Stimulated activated naive CD8-positive, alpha-beta T cell treated with anti-CD3 and anti-CD28 coated beads, Interleukin-15, Interleukin-2, amounts not matched to agents 100 U/mL and 50 U/mL, for 24 hours (primary cell): ENCODE measurements around the gene CDK6.

Experiments
- ATAC-seq: fragments of 150-1000 bp; cut with Tn5 transposase; one replicate; pipeline ENCODE4 v1.10.0; 2021
- DNase-seq: peaks from one replicate; pipeline ENCODE4 v3.0.0; 2021

The CDK6 gene

DNA sequence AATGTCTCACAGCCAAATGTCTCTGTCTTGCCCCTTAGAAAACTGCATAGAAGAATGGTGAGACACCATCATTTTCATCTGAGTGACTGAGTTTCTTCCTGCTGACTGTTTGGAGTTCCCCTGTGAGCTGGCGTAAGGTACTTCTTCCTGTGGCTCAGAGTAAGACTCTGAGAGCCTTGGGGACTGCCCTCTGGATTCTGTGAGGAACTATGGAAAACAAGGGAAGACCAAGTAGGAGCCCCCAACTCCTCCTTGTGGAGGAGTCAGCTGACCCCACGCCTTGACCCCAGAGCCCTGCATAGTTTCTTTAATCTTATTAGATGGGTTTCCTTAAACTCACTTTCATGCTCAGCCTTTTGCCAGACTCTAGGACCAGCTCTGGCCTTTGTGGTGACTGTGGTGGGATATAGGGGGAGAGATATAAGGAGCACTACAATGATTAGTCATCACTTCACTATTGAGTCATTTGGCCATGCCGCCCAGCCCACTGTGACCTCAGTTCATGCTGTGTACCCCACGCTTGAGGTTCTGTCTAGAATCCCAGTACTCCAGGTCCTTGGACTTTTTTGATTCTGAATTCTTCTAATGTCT is 194.4 kb downstream of the CDK6 start:
- peak; percentile 78 for ATAC-seq
- DNase-seq, result peak; percentile 76

DNA sequence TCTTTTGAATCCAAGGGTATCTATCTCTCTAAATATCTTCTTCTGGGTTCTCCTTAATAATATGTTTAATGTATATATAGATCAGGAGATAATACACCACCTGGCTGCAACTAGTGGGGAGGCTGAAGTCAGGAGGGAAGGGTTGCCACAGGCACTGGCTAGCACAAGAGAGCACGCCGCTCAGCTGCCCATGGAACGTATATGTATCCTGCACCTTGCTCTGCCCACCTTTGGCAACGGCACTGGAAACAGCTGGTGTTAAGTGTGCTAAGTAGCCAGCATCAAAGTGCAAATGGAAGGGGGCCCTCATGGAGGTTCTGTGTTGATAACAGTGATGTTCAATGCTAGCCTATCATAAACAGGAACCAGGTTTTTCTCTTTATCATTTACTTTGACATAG is 196.4 kb downstream of the CDK6 start:
- ATAC-seq, result no peak
- DNase-seq, result no peak

DNA sequence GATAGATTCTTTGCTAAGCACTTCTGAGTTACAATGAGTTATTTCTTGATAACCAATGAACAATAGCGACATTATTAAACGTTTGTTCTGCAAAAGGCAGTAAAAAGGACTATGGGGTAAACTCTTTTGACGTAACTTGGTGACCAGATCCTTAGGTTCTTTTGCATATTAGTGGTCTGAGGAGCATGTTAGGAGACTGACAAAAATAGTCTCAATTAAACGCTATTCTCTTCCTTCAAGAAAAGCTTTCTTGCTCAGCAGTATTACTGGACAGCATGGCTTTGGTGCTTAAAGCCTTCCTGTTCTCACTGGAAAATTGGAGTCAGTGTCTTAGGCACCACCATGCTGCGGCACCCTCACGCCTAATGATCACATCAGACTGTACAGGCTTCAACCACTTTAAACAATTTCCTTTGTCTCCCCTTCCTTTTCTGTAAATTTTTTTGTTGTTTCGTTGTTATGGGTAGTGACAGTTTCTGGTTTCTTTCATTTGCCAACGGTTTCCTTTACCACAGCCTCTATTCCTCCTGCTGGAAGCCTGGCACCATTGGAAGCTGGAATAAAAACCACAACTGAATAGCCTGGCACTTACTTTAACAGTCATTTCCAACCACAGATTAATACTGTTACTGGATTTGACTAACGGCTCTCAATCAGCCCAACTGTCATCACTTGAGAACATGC is 197.0 kb downstream of the CDK6 start:
- ATAC-seq (peak; percentile 30), DNase-seq (no peak)

DNA sequence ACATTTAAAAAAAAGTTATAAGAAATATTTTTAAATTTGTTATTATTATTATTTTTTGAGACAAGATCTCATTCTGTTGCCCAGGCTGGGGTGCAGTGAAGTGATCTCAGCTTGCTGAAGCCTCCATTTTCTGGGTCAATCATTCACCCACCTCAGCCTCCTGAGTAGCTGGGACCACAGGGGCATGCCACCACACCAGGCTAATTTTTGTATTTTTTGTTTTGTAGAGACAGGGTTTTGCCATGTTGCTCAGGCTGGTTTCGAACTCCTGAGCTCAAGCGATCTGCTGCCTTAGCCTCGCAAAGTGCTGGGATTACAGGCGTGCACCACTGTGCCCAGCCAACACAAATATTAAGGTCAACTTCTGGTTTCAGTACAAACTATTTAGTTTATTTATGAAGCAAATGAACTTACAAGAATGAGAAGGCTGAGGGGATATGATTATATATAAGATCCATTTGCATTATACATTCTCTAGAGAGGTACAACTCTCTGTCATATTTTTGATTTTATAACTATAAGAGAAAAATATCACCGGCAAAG is 200.3 kb downstream of the CDK6 start:
- ATAC-seq (no peak), DNase-seq (no peak)

DNA sequence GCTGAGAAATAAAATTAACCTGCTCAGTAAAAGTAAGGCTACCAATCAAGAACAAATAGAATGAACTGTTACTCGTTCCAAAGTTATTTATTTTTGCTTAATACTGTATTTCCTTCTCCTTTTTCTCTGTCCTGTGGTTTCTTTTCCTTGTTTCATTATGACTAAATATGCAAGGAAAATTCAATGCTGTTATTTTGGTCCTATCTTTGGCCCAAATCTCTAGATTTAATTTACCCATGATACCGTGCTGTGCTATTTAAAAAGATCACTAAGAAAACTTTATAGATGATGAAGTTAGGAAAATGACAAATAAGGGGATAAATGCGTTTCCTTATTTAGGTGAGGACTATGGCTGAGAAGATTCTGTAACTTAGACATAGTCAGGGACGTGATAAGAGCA is 200.8 kb downstream of the CDK6 start:
- DNase-seq (no peak), ATAC-seq (no peak)

DNA sequence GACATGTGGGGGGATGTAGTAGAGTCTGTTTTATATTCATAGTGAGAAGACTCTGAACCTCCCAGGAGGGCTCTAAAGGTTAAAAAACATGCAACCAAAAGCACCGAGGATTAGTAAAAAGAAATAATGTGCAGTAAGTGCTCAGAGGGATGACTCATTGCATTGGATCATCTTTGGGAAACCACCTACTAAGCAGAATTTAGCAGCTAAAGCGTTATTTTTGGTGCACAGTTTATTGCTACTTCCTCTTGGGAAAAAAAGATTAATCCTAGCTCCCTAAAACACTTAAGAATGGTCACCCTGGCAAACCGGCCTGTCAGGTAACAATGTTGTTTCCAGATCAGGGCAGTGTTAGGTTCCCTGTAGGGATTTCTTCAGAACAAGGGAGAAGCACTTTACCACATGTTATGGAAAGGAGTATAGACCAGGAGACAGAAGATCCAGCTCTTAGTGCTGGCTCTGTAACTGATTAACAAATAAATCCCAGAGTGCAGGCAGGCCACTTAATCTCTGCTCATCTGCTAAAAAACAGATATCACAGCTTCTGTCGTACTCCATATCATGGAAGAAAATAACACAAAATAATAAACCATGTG is 201.4 kb downstream of the CDK6 start:
- ATAC-seq (peak; percentile 28), DNase-seq (no peak)

DNA sequence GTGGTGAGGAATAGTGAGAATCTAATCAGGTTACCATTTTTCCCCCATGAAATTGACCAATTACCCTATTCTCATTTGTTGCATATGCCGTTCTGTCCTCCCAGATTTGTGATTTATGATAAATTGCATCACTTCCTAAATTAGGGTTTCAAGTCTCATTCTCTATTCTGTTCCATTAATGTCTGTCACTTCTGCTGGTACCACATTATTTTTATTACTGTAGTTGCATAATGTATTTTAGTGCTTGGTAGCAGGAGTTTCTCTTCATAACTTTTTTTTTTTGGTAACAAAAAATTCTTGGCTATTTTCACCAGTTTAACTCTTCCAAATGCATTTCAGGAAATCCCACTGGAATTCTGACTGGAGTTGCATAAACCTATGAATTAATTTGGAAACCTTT is 202.2 kb downstream of the CDK6 start:
- no peak for ATAC-seq
- no peak for DNase-seq

DNA sequence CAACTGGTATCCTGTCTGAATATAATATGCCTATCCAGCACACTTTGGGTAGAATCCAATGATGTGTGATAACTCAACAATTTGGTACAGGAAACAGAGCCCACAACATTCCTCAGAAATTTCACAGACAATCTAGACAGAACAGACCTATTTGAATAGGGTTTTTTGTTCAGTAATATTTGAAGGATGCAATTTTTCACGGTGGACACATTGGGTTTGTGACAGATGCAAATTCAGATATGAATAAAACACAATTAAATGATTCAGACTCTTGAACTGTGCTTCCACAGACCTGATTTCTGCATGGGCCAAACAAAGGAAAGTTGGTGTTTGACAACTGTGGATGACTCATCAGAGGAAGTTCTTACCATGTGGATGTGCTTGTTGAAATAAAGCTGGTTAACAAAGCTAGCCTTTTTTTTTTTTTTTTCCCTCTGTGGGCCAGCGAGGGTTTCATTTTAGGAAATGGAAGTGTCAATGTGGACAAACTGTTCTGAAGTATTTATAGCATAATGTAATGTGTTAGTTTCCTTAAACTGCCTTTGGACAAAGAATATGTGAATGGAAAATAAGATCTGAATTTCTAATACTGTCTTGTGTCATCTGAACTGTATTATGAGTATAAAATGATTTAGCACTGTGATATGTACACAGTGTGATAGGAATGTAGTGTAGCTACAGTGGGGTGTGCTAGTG is 203.0 kb downstream of the CDK6 start:
- ATAC-seq, result peak; percentile 42
- no peak for DNase-seq

DNA sequence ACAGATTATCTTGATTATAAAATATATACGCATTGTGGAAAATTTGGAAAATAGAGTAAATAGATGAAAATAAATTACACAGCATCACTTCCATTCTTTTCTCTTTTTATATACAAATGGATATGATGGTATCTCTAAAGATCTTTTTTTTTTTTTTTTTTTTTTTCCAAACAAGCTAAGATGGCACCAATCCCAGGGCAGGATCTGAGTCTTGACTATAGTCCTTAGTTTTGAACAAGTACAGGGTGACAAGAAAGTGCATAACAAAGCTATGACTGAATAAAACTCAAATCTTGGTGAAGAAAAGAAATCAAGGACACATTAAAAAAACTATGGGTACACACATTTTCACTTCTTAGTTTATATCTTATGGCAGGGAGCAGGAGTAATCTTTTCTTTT is 203.6 kb downstream of the CDK6 start:
- no peak for DNase-seq
- ATAC-seq, result no peak

DNA sequence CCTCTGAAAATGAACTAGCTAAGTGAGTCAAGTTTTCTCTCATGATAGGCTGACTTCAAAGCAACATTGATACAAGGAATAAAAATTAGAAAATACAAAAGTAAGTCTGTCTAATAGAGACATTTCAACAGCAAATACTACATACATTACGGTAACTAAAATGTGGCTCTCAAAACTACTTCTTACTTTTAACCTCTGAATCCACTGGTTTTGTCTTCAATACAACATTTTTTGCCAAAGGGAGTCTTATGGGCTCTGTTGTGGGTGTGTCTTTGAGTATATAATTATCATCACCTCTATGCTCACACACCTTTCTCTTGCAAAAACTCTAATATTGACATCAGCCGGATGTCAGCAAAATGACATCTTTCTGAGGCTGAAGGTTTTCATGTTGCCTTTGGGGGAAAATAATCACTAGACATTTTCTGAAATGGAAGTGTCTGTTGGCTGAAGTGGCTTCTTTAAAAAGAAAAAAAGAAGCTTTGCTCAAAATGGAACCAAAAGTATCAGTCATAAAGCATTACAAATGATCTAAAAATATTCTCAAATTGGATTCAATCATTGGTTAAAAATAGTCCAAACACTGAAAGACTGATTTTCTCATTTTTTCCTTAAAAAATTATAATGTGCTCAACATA is 204.4 kb downstream of the CDK6 start:
- DNase-seq (no peak), ATAC-seq (no peak)

DNA sequence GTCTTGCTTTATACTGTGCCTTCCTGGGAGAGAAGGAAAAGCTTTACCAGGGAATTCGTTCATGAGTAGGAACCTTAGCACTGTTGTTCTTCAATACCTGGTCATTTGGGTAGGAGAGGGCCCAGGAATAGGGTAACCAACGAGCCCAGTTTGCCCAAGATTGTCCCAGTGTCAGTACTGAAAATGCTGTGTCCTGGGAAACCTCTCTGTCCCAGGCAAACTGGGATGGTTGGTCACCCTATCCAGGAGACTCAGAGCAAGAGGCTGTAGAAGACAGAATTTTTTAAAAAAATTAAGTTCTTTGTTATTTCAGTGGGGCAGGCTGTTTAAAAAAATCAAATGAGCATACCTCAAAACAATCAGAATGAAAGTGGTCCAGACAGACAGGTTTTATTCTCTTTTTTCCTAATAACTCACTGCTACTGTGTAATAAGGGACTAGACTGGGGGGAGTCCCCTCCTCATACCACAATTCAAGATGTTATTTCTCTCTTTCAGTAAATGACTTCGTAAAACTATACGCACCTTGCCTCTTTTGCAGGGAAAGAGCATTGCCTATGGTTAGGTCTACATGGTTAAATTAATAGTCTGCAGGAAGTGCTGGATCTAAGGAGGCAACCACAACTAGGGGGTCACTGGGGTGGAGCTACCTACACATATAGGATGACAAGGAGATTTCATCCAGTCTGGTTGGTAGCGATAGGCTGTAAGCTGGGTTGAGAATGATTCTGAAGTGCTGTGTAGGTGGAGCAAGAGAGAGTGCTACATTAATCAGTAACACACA is 205.1 kb downstream of the CDK6 start:
- peak; percentile 59 for DNase-seq
- peak; percentile 87 for ATAC-seq

DNA sequence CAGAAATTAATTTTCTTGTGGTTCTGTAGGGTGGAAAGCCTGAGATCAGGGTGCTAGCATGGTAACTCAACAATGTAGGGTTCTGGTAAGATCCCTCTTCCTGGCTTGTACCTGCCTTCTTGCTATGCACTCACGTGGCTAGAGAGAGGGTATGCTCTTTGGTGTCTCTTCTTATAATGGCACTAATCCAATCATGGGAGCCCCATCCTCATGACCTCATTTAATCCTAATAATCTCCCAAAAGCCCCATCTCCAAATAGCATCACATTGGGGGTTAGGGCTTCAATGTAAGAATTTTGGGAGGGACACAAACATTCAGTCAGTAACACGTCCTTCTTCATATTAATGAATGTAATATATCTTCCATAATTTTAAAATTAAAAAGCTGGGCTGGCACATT is 206.6 kb downstream of the CDK6 start:
- no peak for DNase-seq
- ATAC-seq, result no peak

DNA sequence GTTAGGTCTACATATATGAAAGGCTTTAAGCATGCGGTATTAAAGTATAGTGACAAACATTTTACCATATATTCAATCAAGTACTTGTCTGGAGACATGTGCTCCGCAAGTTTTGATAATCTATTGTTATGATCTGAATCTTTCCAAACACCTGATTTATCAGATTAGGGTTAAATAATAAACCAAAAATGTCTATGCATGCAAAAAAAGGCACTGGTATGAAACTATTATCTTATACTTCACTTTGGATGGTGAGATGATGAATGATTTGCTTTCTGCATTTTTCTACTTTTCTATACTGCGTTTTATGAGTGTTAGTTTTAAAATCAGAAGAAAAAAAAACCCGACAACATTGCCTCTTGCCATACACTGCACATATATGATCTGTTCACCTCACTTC is 208.4 kb downstream of the CDK6 start:
- DNase-seq (no peak), ATAC-seq (no peak)

DNA sequence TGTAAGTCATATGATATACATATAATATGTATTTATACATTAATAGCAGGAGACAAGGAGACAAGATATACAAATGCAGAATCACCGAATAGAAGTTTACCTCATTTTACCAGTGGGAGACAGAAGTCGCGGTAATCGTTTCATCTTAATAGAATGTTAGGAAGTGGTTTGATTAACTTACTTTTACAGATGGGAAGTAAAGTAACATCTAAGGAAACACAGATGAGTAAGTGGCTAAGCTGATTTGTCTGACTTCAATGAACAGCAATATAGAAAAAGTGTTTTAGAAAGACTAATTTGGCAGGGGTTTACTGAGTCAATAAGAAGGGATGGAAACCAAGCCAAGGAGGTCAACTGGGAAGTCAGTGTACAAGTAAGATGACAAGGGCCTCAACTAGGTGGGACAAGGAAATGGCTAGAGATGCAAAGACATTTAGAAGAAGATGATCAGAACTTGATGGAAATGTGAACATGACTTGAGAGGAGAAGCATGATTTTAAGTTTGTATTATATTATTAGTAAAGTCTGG is 210.0 kb downstream of the CDK6 start:
- DNase-seq (no peak), ATAC-seq (no peak)

DNA sequence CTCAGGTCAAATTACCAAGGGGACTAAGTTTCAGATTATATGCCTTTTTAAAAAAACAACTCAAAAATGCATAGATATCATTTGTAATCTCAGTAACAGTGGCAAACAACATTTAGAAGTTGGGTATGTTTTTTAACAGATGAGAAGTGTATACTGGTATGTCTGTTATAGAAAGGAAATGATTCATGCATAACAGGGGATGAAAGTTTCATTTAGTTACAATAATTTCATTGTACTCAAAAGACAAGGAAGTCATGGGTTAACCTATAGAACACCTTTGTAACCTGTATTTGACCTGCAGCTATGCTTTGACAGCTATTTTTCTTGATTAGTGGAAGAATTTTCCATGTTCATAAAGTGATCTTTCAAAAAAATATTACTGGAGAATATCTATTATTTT is 210.8 kb downstream of the CDK6 start:
- DNase-seq, result no peak

DNA sequence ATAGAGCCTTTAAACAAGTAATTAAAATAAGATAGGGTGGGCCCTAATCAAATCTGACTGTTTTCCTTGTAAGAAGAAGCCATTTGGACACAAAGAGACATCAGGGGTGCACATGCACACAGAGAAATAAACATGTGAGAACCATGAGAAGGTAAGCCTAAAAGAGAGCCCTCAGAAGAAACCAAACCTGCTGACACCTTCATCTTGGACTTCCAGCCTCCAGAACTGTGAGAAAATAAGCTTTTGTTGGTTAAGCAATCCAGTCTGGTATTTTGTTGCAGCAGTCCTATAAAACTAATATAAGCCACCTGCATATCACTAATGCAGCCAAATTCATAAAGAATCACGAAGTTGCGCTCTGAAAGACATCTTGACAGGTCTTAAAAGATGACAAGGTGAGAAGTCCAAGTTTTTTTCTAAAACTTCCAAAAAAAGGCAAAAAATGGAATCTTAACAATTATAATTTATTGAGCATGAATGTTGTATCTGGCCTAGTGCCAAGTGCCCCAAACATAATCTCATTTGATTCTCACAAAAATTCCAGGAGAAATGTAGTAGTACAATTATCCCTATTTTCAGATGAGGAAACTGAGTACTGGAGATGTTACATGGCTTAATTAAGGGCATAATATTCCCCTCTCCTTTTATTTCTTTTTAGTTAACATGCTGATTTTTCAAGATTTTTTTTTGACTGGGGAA is 211.9 kb downstream of the CDK6 start:
- no peak for DNase-seq
- no peak for ATAC-seq

More for the DNA sequence above, 210.8 kb downstream of the CDK6 start:
- peak; percentile 57 for ATAC-seq

DNA sequence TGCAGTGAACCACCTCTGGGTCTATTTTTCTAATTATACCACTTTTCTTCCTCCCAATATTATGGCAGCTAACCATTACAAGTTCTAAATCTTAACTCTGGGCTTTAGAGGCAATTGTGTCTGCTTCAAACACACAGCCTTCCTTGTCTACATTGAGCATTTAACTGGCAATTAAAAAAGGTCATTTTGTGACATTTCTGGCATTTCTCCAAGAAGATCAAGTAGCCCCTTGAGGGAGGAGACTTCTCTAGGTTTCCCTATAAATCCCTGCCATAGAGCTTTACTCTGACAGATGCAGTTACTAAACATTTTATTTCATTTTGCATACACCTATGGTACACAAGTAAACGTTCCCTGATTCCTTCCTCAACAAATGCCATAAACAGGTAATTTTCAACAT is 212.8 kb downstream of the CDK6 start:
- ATAC-seq, result no peak
- DNase-seq, result no peak

DNA sequence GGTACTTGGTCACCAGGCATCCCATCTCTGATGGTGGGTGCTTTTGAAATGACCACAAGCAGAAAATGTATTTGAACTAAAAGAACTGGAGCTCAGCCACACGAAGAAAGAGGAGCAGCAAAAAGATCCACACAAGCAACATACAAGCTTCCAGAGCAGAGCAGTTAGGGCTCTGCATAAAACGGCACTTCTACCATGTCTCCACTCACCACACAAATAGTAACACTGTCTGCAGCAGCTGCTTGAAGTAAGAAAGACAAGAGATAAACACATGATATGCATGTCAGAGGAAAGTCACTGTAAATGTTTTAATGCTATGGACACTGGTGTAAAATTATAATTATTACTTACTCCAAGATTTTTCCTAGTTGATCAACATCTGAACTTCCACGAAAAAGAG is 213.7 kb downstream of the CDK6 start:
- no peak for DNase-seq
- no peak for ATAC-seq

DNA sequence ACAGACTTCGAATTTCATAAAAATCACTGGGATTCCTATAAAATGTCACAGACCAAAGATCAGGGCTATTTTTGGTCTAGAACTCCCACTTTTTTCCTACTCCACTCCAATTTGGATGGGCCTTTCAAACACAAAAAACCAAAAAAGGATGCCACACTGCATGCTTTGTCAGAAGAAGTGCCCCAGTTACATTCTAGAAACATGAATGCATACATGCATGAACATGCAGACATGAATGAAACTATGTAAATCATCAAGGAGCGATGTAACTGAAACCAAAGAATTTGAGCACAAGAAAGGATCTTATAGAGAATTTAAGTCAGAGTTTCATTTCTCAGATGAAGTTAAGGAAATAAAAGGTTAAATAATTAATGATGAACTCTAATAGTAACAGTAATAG is 214.3 kb downstream of the CDK6 start:
- no peak for ATAC-seq

DNA sequence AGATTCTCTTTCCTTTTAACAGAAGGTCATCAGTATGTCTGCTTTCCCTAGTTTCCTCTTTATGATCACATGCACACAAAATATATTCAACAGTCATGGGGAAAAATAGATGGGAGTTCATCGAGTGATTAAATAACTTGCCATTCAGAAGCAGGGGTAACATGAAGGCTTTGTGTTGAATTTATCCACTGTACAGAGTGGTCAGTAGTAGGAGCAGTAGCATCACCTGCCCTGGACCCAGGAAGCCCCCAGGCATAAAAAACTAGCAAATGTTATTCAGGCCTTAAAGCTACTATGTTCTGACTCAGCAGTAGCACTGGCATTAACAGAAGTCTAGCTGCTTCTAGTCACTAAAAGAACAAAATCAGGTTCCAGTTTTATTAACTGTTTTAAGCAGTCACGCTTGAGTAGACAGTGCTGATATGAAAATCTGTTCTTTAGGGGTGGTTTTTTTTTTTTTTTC is 214.8 kb downstream of the CDK6 start:
- ATAC-seq (peak; percentile 28), DNase-seq (no peak)

More for the DNA sequence above, 214.3 kb downstream of the CDK6 start:
- no peak for DNase-seq
